ENCODE results near the gene PARVG.
"Not testable (repeated sequence)": the region's sequence is repeated elsewhere in the genome, so short reads cannot be mapped to it uniquely, and the experiment has no call there.

The PARVG gene

GRCh38 chr22:44229809-44230208, 49.1 kb downstream of the PARVG start:
- DNase-seq (ENCODE audit: low read depth) = peak; percentile 3
- H3K4me1 ChIP-seq (ENCODE audit: control insufficient read depth, insufficient read depth, low read length) = no peaks in the 10 kb centered on the region
- H3K9me3 ChIP-seq (ENCODE audit: control insufficient read depth, low read length) = peaks cover 19% of the 10 kb centered on the region
- H3K27me3 ChIP-seq (replicated peaks; ENCODE audit: control insufficient read depth, insufficient read depth, low read length) = peaks cover 17% of the 10 kb centered on the region
- no peak overlapping the region for H3K9ac ChIP-seq (ENCODE audit: low read length)
- no peaks in the 10 kb centered on the region for H3K36me3 ChIP-seq (ENCODE audit: control insufficient read depth, insufficient read depth, low read length, severe bottlenecking)
- no peak overlapping the region for H3K4me3 ChIP-seq (ENCODE audit: low read length)

GRCh38 chr22:44231233-44231632, 50.5 kb downstream of the PARVG start:
- H3K4me1 ChIP-seq (ENCODE audit: control insufficient read depth, insufficient read depth, low read length) = no peaks in the 10 kb centered on the region
- no peak overlapping the region for H3K4me3 ChIP-seq (ENCODE audit: low read length)
- peaks cover 3% of the 10 kb centered on the region for H3K27me3 ChIP-seq (replicated peaks; ENCODE audit: control insufficient read depth, insufficient read depth, low read length)
- H3K9me3 ChIP-seq (ENCODE audit: control insufficient read depth, low read length) = peaks cover 19% of the 10 kb centered on the region
- H3K36me3 ChIP-seq (ENCODE audit: control insufficient read depth, insufficient read depth, low read length, severe bottlenecking) = no peaks in the 10 kb centered on the region
- no peak for DNase-seq (ENCODE audit: low read depth)
- H3K9ac ChIP-seq (ENCODE audit: low read length) = no peak overlapping the region

DNA sequence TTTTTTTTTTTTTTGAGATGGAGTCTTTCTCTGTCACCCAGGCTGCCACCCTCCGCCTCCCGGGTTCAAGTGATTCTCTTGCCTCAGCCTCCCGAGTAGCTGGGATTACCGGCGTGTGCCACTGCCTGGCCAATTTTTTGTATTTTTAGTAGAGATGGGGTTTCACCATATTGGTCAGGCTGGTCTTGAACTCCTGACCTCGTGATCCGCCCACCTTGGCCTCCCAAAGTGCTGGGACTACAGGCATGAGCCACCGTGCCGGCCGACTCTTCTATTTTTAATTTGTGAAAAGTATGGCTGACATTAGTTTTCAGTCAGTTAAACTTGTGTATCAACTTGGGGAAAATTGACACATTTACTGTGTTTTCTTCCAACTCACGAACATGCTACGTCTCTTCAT, 53.6 kb downstream of the PARVG start:
- H3K9ac ChIP-seq (ENCODE audit: low read length); H3K4me1 ChIP-seq (ENCODE audit: control insufficient read depth, insufficient read depth, low read length); H3K36me3 ChIP-seq (ENCODE audit: control insufficient read depth, insufficient read depth, low read length, severe bottlenecking); H3K4me3 ChIP-seq (ENCODE audit: low read length); H3K27me3 ChIP-seq (replicated peaks; ENCODE audit: control insufficient read depth, insufficient read depth, low read length); H3K9me3 ChIP-seq (ENCODE audit: control insufficient read depth, low read length); DNase-seq (ENCODE audit: low read depth): not testable (repeated sequence)

GRCh38 chr22:44237290-44237689, 56.6 kb downstream of the PARVG start:
- H3K9ac ChIP-seq (ENCODE audit: low read length) = no peak overlapping the region
- H3K4me3 ChIP-seq (ENCODE audit: low read length) = no peak overlapping the region
- no peaks in the 10 kb centered on the region for H3K27me3 ChIP-seq (replicated peaks; ENCODE audit: control insufficient read depth, insufficient read depth, low read length)
- peaks cover 4% of the 10 kb centered on the region for H3K9me3 ChIP-seq (ENCODE audit: control insufficient read depth, low read length)
- DNase-seq (ENCODE audit: low read depth) = no peak
- no peaks in the 10 kb centered on the region for H3K36me3 ChIP-seq (ENCODE audit: control insufficient read depth, insufficient read depth, low read length, severe bottlenecking)
- no peaks in the 10 kb centered on the region for H3K4me1 ChIP-seq (ENCODE audit: control insufficient read depth, insufficient read depth, low read length)

- DNase-seq (ENCODE audit: low read depth); H3K9ac ChIP-seq (ENCODE audit: low read length); H3K9me3 ChIP-seq (ENCODE audit: control insufficient read depth, low read length); H3K36me3 ChIP-seq (ENCODE audit: control insufficient read depth, insufficient read depth, low read length, severe bottlenecking); H3K4me1 ChIP-seq (ENCODE audit: control insufficient read depth, insufficient read depth, low read length); H3K27me3 ChIP-seq (replicated peaks; ENCODE audit: control insufficient read depth, insufficient read depth, low read length); H3K4me3 ChIP-seq (ENCODE audit: low read length): not testable (repeated sequence)
These were observed 60.4 kb downstream of the PARVG start for GRCh38 chr22:44241121-44241520.

GRCh38 chr22:44242946-44243724, 62.4 kb downstream of the PARVG start:
- no peak overlapping the region for H3K9ac ChIP-seq (ENCODE audit: low read length)
- DNase-seq (ENCODE audit: low read depth) = no peak
- no peak overlapping the region for H3K4me3 ChIP-seq (ENCODE audit: low read length)
- no peaks in the 10 kb centered on the region for H3K36me3 ChIP-seq (ENCODE audit: control insufficient read depth, insufficient read depth, low read length, severe bottlenecking)
- H3K9me3 ChIP-seq (ENCODE audit: control insufficient read depth, low read length) = no peaks in the 10 kb centered on the region
- no peaks in the 10 kb centered on the region for H3K27me3 ChIP-seq (replicated peaks; ENCODE audit: control insufficient read depth, insufficient read depth, low read length)
- H3K4me1 ChIP-seq (ENCODE audit: control insufficient read depth, insufficient read depth, low read length) = no peaks in the 10 kb centered on the region

- Histone ChIP-seq H3K36me3 (ENCODE audit: control insufficient read depth, insufficient read depth, low read length, severe bottlenecking) (no peaks in the 10 kb centered on the region), H3K9me3 (ENCODE audit: control insufficient read depth, low read length) (no peaks in the 10 kb centered on the region), H3K4me3 (ENCODE audit: low read length) (no peak overlapping the region), H3K27me3 (replicated peaks; ENCODE audit: control insufficient read depth, insufficient read depth, low read length) (no peaks in the 10 kb centered on the region), H3K4me1 (ENCODE audit: control insufficient read depth, insufficient read depth, low read length) (no peaks in the 10 kb centered on the region), H3K9ac (ENCODE audit: low read length) (no peak overlapping the region)
- DNase-seq (ENCODE audit: low read depth) = no peak
These were observed 63.0 kb downstream of the PARVG start for GRCh38 chr22:44243761-44244160.

- Histone ChIP-seq H3K9ac (ENCODE audit: low read length) (no peak overlapping the region), H3K4me1 (ENCODE audit: control insufficient read depth, insufficient read depth, low read length) (no peaks in the 10 kb centered on the region), H3K4me3 (ENCODE audit: low read length) (no peak overlapping the region), H3K36me3 (ENCODE audit: control insufficient read depth, insufficient read depth, low read length, severe bottlenecking) (no peaks in the 10 kb centered on the region), H3K27me3 (replicated peaks; ENCODE audit: control insufficient read depth, insufficient read depth, low read length) (no peaks in the 10 kb centered on the region), H3K9me3 (ENCODE audit: control insufficient read depth, low read length) (peaks cover under 1% of the 10 kb centered on the region)
- no peak for DNase-seq (ENCODE audit: low read depth)
These were observed 63.6 kb downstream of the PARVG start for GRCh38 chr22:44244265-44244822.

DNA sequence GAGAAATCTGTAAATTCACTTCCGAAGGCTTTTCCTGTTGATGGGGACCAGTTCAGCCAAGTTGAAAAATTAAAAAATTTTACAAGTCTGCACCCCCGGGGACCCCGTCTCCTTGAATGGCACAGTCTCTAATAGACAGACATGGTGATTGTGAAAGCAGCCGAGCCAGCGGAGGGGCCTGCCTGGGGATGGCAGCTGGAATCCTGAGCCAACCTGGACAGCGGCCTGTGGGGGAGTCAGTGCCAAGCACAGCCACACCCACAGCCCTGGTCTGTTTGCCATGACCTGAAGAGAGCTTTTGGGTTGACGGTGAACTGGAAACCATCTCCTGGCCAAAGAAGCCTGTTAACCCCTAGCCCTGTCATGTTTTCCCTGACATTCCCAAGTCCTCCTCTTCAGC, 64.7 kb downstream of the PARVG start:
- Histone ChIP-seq H3K27me3 (replicated peaks; ENCODE audit: control insufficient read depth, insufficient read depth, low read length) (no peaks in the 10 kb centered on the region), H3K9me3 (ENCODE audit: control insufficient read depth, low read length) (peaks cover 11% of the 10 kb centered on the region), H3K4me1 (ENCODE audit: control insufficient read depth, insufficient read depth, low read length) (no peaks in the 10 kb centered on the region), H3K9ac (ENCODE audit: low read length) (no peak overlapping the region), H3K4me3 (ENCODE audit: low read length) (no peak overlapping the region), H3K36me3 (ENCODE audit: control insufficient read depth, insufficient read depth, low read length, severe bottlenecking) (no peaks in the 10 kb centered on the region)
- DNase-seq (ENCODE audit: low read depth) = no peak

GRCh38 chr22:44245867-44246266, 65.1 kb downstream of the PARVG start:
- Histone ChIP-seq H3K9me3 (ENCODE audit: control insufficient read depth, low read length) (peaks cover 14% of the 10 kb centered on the region), H3K4me1 (ENCODE audit: control insufficient read depth, insufficient read depth, low read length) (no peaks in the 10 kb centered on the region), H3K9ac (ENCODE audit: low read length) (no peak overlapping the region), H3K36me3 (ENCODE audit: control insufficient read depth, insufficient read depth, low read length, severe bottlenecking) (no peaks in the 10 kb centered on the region), H3K27me3 (replicated peaks; ENCODE audit: control insufficient read depth, insufficient read depth, low read length) (no peaks in the 10 kb centered on the region), H3K4me3 (ENCODE audit: low read length) (no peak overlapping the region)
- DNase-seq (ENCODE audit: low read depth) = no peak

- DNase-seq (ENCODE audit: low read depth) = no peak
- H3K27me3 ChIP-seq (replicated peaks; ENCODE audit: control insufficient read depth, insufficient read depth, low read length) = no peaks in the 10 kb centered on the region
- H3K36me3 ChIP-seq (ENCODE audit: control insufficient read depth, insufficient read depth, low read length, severe bottlenecking) = no peaks in the 10 kb centered on the region
- peaks cover 14% of the 10 kb centered on the region for H3K9me3 ChIP-seq (ENCODE audit: control insufficient read depth, low read length)
- no peaks in the 10 kb centered on the region for H3K4me1 ChIP-seq (ENCODE audit: control insufficient read depth, insufficient read depth, low read length)
- H3K9ac ChIP-seq (ENCODE audit: low read length) = no peak overlapping the region
- H3K4me3 ChIP-seq (ENCODE audit: low read length) = no peak overlapping the region
These were observed 66.0 kb downstream of the PARVG start for GRCh38 chr22:44246615-44247326.

All from adipocyte (in vitro differentiated cells).